ENCODE results near the gene POTEC. TPM values are rescaled to one million over a fixed set of nuclear protein-coding genes. Genes with fewer than 3 reads are reported as not detected.
"Not testable (repeated sequence)": the region's sequence is repeated elsewhere in the genome, so short reads cannot be mapped to it uniquely, and the experiment has no call there.

Gene POTEC
- polyA plus RNA-seq, 4 donors: 0.01 TPM; not detected in 3

GRCh38 chr18:14488789-14489188 lies 54.6 kb downstream of the POTEC start:
- 84 to 93% (median 90%) methylated on average over 15 to 17 of the region's 17 CpGs for WGBS, 3 donors
- not testable (repeated sequence) for DNase-seq, FAIRE-seq

GRCh38 chr18:14486926-14487580 lies 56.3 kb downstream of the POTEC start:
- not testable (repeated sequence) for H3K36me3 ChIP-seq (ENCODE audit: control insufficient read depth in 3 of 3, insufficient read depth in 2 of 3, low read depth in 1 of 3, low read length in 3 of 3); FAIRE-seq; H3K4me1 ChIP-seq (ENCODE audit: control insufficient read depth in 3 of 3, insufficient read depth in 2 of 3, low read depth in 1 of 3, low read length in 2 of 3); H3K27me3 ChIP-seq (ENCODE audit: control insufficient read depth in 3 of 3, insufficient read depth in 3 of 3, low read length in 3 of 3); H3K9me3 ChIP-seq (ENCODE audit: control insufficient read depth in 2 of 2, insufficient read depth in 1 of 2, low read depth in 1 of 2, low read length in 1 of 2); DNase-seq; H3K4me3 ChIP-seq (ENCODE audit: low read depth in 1 of 3, low read length in 3 of 3); H3K27ac ChIP-seq (ENCODE audit: low read depth in 1 of 3, low read length in 2 of 3)
- 92% methylated on average over 18 to 41 of the region's 42 CpGs for WGBS, 3 donors

More at GRCh38 chr18:14488789-14489188, 54.6 kb downstream of the POTEC start:
- not testable (repeated sequence) for H3K27ac ChIP-seq (ENCODE audit: low read depth in 1 of 3, low read length in 2 of 3); H3K27me3 ChIP-seq (ENCODE audit: control insufficient read depth in 3 of 3, insufficient read depth in 3 of 3, low read length in 3 of 3); H3K4me3 ChIP-seq (ENCODE audit: low read depth in 1 of 3, low read length in 3 of 3); H3K9me3 ChIP-seq (ENCODE audit: control insufficient read depth in 2 of 2, insufficient read depth in 1 of 2, low read depth in 1 of 2, low read length in 1 of 2); H3K4me1 ChIP-seq (ENCODE audit: control insufficient read depth in 3 of 3, insufficient read depth in 2 of 3, low read depth in 1 of 3, low read length in 2 of 3); H3K36me3 ChIP-seq (ENCODE audit: control insufficient read depth in 3 of 3, insufficient read depth in 2 of 3, low read depth in 1 of 3, low read length in 3 of 3)

GRCh38 chr18:14479076-14479475 lies 64.3 kb downstream of the POTEC start:
- not testable (repeated sequence) for H3K27ac ChIP-seq (ENCODE audit: low read depth in 1 of 3, low read length in 2 of 3); H3K9me3 ChIP-seq (ENCODE audit: control insufficient read depth in 2 of 2, insufficient read depth in 1 of 2, low read depth in 1 of 2, low read length in 1 of 2); H3K27me3 ChIP-seq (ENCODE audit: control insufficient read depth in 3 of 3, insufficient read depth in 3 of 3, low read length in 3 of 3); DNase-seq; H3K36me3 ChIP-seq (ENCODE audit: control insufficient read depth in 3 of 3, insufficient read depth in 2 of 3, low read depth in 1 of 3, low read length in 3 of 3); H3K4me3 ChIP-seq (ENCODE audit: low read depth in 1 of 3, low read length in 3 of 3); FAIRE-seq; H3K4me1 ChIP-seq (ENCODE audit: control insufficient read depth in 3 of 3, insufficient read depth in 2 of 3, low read depth in 1 of 3, low read length in 2 of 3)
- 90 to 95% (median 92%) methylated on average over 18 of the region's 18 CpGs for WGBS, 3 donors

GRCh38 chr18:14475520-14475919 lies 67.9 kb downstream of the POTEC start:
- not testable (repeated sequence) for H3K4me1 ChIP-seq (ENCODE audit: control insufficient read depth in 3 of 3, insufficient read depth in 2 of 3, low read depth in 1 of 3, low read length in 2 of 3); H3K9me3 ChIP-seq (ENCODE audit: control insufficient read depth in 2 of 2, insufficient read depth in 1 of 2, low read depth in 1 of 2, low read length in 1 of 2); FAIRE-seq; DNase-seq; H3K27ac ChIP-seq (ENCODE audit: low read depth in 1 of 3, low read length in 2 of 3); H3K27me3 ChIP-seq (ENCODE audit: control insufficient read depth in 3 of 3, insufficient read depth in 3 of 3, low read length in 3 of 3); H3K4me3 ChIP-seq (ENCODE audit: low read depth in 1 of 3, low read length in 3 of 3); H3K36me3 ChIP-seq (ENCODE audit: control insufficient read depth in 3 of 3, insufficient read depth in 2 of 3, low read depth in 1 of 3, low read length in 3 of 3)
- 92 to 95% (median 94%) methylated on average over 15 of the region's 15 CpGs for WGBS, 3 donors

GRCh38 chr18:14474752-14475151 lies 68.6 kb downstream of the POTEC start:
- WGBS, 3 donors: 96 to 98% (median 97%) methylated on average over 15 to 20 of the region's 22 CpGs
- H3K4me3 ChIP-seq (ENCODE audit: low read depth in 1 of 3, low read length in 3 of 3); H3K9me3 ChIP-seq (ENCODE audit: control insufficient read depth in 2 of 2, insufficient read depth in 1 of 2, low read depth in 1 of 2, low read length in 1 of 2); H3K36me3 ChIP-seq (ENCODE audit: control insufficient read depth in 3 of 3, insufficient read depth in 2 of 3, low read depth in 1 of 3, low read length in 3 of 3); H3K27ac ChIP-seq (ENCODE audit: low read depth in 1 of 3, low read length in 2 of 3); FAIRE-seq; H3K27me3 ChIP-seq (ENCODE audit: control insufficient read depth in 3 of 3, insufficient read depth in 3 of 3, low read length in 3 of 3); H3K4me1 ChIP-seq (ENCODE audit: control insufficient read depth in 3 of 3, insufficient read depth in 2 of 3, low read depth in 1 of 3, low read length in 2 of 3); DNase-seq: not testable (repeated sequence)

- not testable (repeated sequence) for H3K36me3 ChIP-seq (ENCODE audit: control insufficient read depth in 3 of 3, insufficient read depth in 2 of 3, low read depth in 1 of 3, low read length in 3 of 3); H3K27me3 ChIP-seq (ENCODE audit: control insufficient read depth in 3 of 3, insufficient read depth in 3 of 3, low read length in 3 of 3); H3K4me3 ChIP-seq (ENCODE audit: low read depth in 1 of 3, low read length in 3 of 3); H3K27ac ChIP-seq (ENCODE audit: low read depth in 1 of 3, low read length in 2 of 3); H3K9me3 ChIP-seq (ENCODE audit: control insufficient read depth in 2 of 2, insufficient read depth in 1 of 2, low read depth in 1 of 2, low read length in 1 of 2); FAIRE-seq; DNase-seq; H3K4me1 ChIP-seq (ENCODE audit: control insufficient read depth in 3 of 3, insufficient read depth in 2 of 3, low read depth in 1 of 3, low read length in 2 of 3)
- 88 to 96% (median 91%) methylated on average over 15 to 36 of the region's 38 CpGs for WGBS, 3 donors
These were observed 69.2 kb downstream of the POTEC start for GRCh38 chr18:14474007-14474720.

- not testable (repeated sequence) for FAIRE-seq; H3K4me1 ChIP-seq (ENCODE audit: control insufficient read depth in 3 of 3, insufficient read depth in 2 of 3, low read depth in 1 of 3, low read length in 2 of 3); H3K4me3 ChIP-seq (ENCODE audit: low read depth in 1 of 3, low read length in 3 of 3); H3K27me3 ChIP-seq (ENCODE audit: control insufficient read depth in 3 of 3, insufficient read depth in 3 of 3, low read length in 3 of 3); H3K27ac ChIP-seq (ENCODE audit: low read depth in 1 of 3, low read length in 2 of 3); DNase-seq; H3K36me3 ChIP-seq (ENCODE audit: control insufficient read depth in 3 of 3, insufficient read depth in 2 of 3, low read depth in 1 of 3, low read length in 3 of 3); H3K9me3 ChIP-seq (ENCODE audit: control insufficient read depth in 2 of 2, insufficient read depth in 1 of 2, low read depth in 1 of 2, low read length in 1 of 2)
- 94 to 95% (median 95%) methylated on average over 22 to 23 of the region's 23 CpGs for WGBS, 3 donors
These were observed 70.0 kb downstream of the POTEC start for GRCh38 chr18:14473250-14474006.

- not testable (repeated sequence) for H3K9me3 ChIP-seq (ENCODE audit: control insufficient read depth in 2 of 2, insufficient read depth in 1 of 2, low read depth in 1 of 2, low read length in 1 of 2); H3K27ac ChIP-seq (ENCODE audit: low read depth in 1 of 3, low read length in 2 of 3); FAIRE-seq; H3K4me1 ChIP-seq (ENCODE audit: control insufficient read depth in 3 of 3, insufficient read depth in 2 of 3, low read depth in 1 of 3, low read length in 2 of 3); H3K4me3 ChIP-seq (ENCODE audit: low read depth in 1 of 3, low read length in 3 of 3); H3K27me3 ChIP-seq (ENCODE audit: control insufficient read depth in 3 of 3, insufficient read depth in 3 of 3, low read length in 3 of 3); H3K36me3 ChIP-seq (ENCODE audit: control insufficient read depth in 3 of 3, insufficient read depth in 2 of 3, low read depth in 1 of 3, low read length in 3 of 3); DNase-seq
- WGBS, 3 donors: 72 to 83% (median 73%) methylated on average over 3 of the region's 3 CpGs
These were observed 72.1 kb downstream of the POTEC start for GRCh38 chr18:14471286-14471685.

Data from small intestine (tissue), 7 donors.